Measurements from ENCODE around the gene CYP46A1. TPM values are rescaled to one million over a fixed set of nuclear protein-coding genes. Genes with fewer than 3 reads are reported as not detected.

The CYP46A1 gene
- total RNA-seq, 1 experiment from 2014 or later = 0.59 TPM

GRCh38 chr14:99758872-99759545 is 74.9 kb downstream of the CYP46A1 start:
- no peak overlapping the region for H3K4ac ChIP-seq (ENCODE audit: low read depth, low read length)
- H3K27ac ChIP-seq (ENCODE audit: insufficient read length, low read depth, low read length) = no peak overlapping the region
- H2BK20ac ChIP-seq (ENCODE audit: low read depth, low read length, poor library complexity, severe bottlenecking) = no peak overlapping the region
- no peak overlapping the region for H3K18ac ChIP-seq (ENCODE audit: insufficient read length, low read depth, low read length)
- no peak overlapping the region for H3K9ac ChIP-seq (ENCODE audit: extremely low read depth, insufficient read length, low read length)
- H3K4me3 Mint-ChIP-seq = peak overlapping the region in 1 of 2 experiments; percentile 14; a peak in 1 of 5 replicates
- no peak overlapping the region for H3K4me2 ChIP-seq (ENCODE audit: insufficient read depth, insufficient read length, low read length)
- H2BK5ac ChIP-seq (ENCODE audit: insufficient read length, low read length) = no peak overlapping the region
- no peak overlapping the region for H4K5ac ChIP-seq (ENCODE audit: insufficient read length, low read depth, low read length)
- no peaks in the 10 kb centered on the region for H3K23me2 ChIP-seq (ENCODE audit: insufficient read length, low read depth, low read length, poor library complexity, severe bottlenecking)
- peaks cover 5% of the 10 kb centered on the region; the same call in 1 of the 2 replicates for H3K4me1 ChIP-seq (ENCODE audit: insufficient read depth, low read length)
- no peaks in the 10 kb centered on the region for H3K79me2 ChIP-seq (ENCODE audit: insufficient read depth, low read length)
- no peak overlapping the region for H3K56ac ChIP-seq (ENCODE audit: insufficient read length, low read depth, low read length)
- H4K91ac ChIP-seq (ENCODE audit: insufficient read length, low read depth, low read length) = no peak overlapping the region
- H2BK12ac ChIP-seq (ENCODE audit: insufficient read length, low read depth, low read length) = no peak overlapping the region
- H4K20me1 ChIP-seq (ENCODE audit: control insufficient read depth, insufficient read depth, insufficient read length) = no peaks in the 10 kb centered on the region
- H3T11ph ChIP-seq (ENCODE audit: low read length) = no peak overlapping the region
- no peak overlapping the region for H2BK15ac ChIP-seq (ENCODE audit: low read depth, low read length)
- no peak for TF ChIP-seq CTCF (conservative IDR thresholded peaks at IDR 0.05)
- H3K9me3 Mint-ChIP-seq = peaks cover 3 to 4% of the 10 kb centered on the region in 2 experiments; a peak in 3 of 5 replicates
- WGBS (ENCODE audit: extremely low coverage, insufficient read length, low lambda C conversion rate) = no CpG with 5 or more reads among the region's 7 CpGs
- no peak overlapping the region for H2AK5ac ChIP-seq (ENCODE audit: insufficient read length, low read length)
- peaks cover 0 to 4% (median 0%) of the 10 kb centered on the region in 3 experiments; a peak in 1 of 7 replicates for H3K36me3 Mint-ChIP-seq (ENCODE audit: insufficient read depth in 1 of 3, low read depth in 3 of 3)
- no peak overlapping the region for H3K14ac ChIP-seq (ENCODE audit: insufficient read depth, low read length)
- H3K4me1 Mint-ChIP-seq = peaks cover 27 to 28% of the 10 kb centered on the region in 2 experiments
- no peak overlapping the region for H2AFZ ChIP-seq (ENCODE audit: low read length)
- peak overlapping the region in 2 of 3 experiments; percentile 21 to 90; a peak in 4 of 7 replicates for H3K27ac Mint-ChIP-seq
- no peaks in the 10 kb centered on the region for H3K27me3 ChIP-seq (ENCODE audit: insufficient read depth, low read length)
- no peak for DNase-seq
- H2BK120ac ChIP-seq (ENCODE audit: low read depth, low read length, poor library complexity, severe bottlenecking) = no peak overlapping the region
- no peak overlapping the region for H3K23ac ChIP-seq (ENCODE audit: insufficient read length, low read depth, low read length)
- no peak overlapping the region for H4K8ac ChIP-seq (replicated peaks; ENCODE audit: insufficient read length, low read depth, low read length)
- H3K27me3 Mint-ChIP-seq (ENCODE audit: low read depth) = peaks cover 2% of the 10 kb centered on the region
- H3K9me3 ChIP-seq (ENCODE audit: control insufficient read depth, low read depth, low read length) = no peaks in the 10 kb centered on the region
- no peaks in the 10 kb centered on the region for H3K79me1 ChIP-seq (ENCODE audit: insufficient read depth, low read depth, low read length, poor library complexity, severe bottlenecking)

Measured in H9 (cell line).